Measurements from ENCODE around the gene FMOD.

- TF ChIP-seq CTCF (IDR thresholded peaks at IDR 0.05; ENCODE audit: extremely low read depth in 1 of 2, insufficient read depth in 1 of 2, low read depth in 1 of 2, low read length in 2 of 2) (no peak), POLR2A (IDR thresholded peaks at IDR 0.05; ENCODE audit: low read depth, low read length) (no peak)
Measured at GRCh38 chr1:203346060-203346768, 4.7 kb downstream of the FMOD start.
